ENCODE measurements around the gene CD3D.

- TF ChIP-seq CTCF (conservative IDR thresholded peaks at IDR 0.05; ENCODE audit: low read length), result no peak
- TF ChIP-seq EZH2phosphoT487 (IDR thresholded peaks at IDR 0.05; ENCODE audit: borderline replicate concordance), result no peak
These were observed 1.2 kb downstream of the CD3D start for GRCh38 chr11:118341261-118341660.

All from Loucy (cell line).